Brain microvascular endothelial cell (primary cell): ENCODE data around the gene TIAM2.

Experiments used
- DNase-seq: peaks from one replicate; pipeline ENCODE4 v3.0.0-alpha.2; 2020
- H3K27ac ChIP-seq: fragments of 250-450 bp; sonication (Bioruptor Pico); 2 replicates; pipeline ENCODE4 v1.5.1; 2020; ENCODE audit warnings: mild to moderate bottlenecking, moderate library complexity
- H3K27me3 ChIP-seq: fragments of 250-450 bp; sonication (Bioruptor Pico); replicated peaks from 2 replicates; pipeline ENCODE4 v1.5.1; 2020; ENCODE audit warnings: mild to moderate bottlenecking
- H3K36me3 ChIP-seq: fragments of 250-450 bp; sonication (Bioruptor Pico); replicated peaks from 2 replicates; pipeline ENCODE4 v1.5.1; 2020; ENCODE audit warnings: mild to moderate bottlenecking
- H3K4me3 ChIP-seq: 2 replicates; pipeline ENCODE4 v1.5.1; 2011; ENCODE audit warnings: low read depth, mild to moderate bottlenecking, control low read depth, low read length, moderate library complexity
- CTCF ChIP-seq: IDR thresholded peaks from 2 replicates; pipeline ENCODE4 v1.5.1; 2011; ENCODE audit warnings: low read depth, mild to moderate bottlenecking, moderate library complexity, low read length, control low read depth, inconsistent platforms; ENCODE audit errors: missing control alignments
- in situ Hi-C: cut with HindIII; loops from 2 replicates; pipeline ENCODE4 v1.10.0; 2017; ENCODE audit warnings: low sequenced_read_pairs, low pct_ligation_motif_present

The TIAM2 gene

GRCh38 chr6:155241966-155242365 is 246.9 kb downstream of the TIAM2 start:
- Histone ChIP-seq H3K4me3 (no peak overlapping the region), H3K27me3 (no peaks in the 10 kb centered on the region), H3K27ac (no peak overlapping the region), H3K36me3 (no peaks in the 10 kb centered on the region)
- in situ Hi-C loops: no loop called here
- no peak for DNase-seq
- no peak for TF ChIP-seq CTCF

- Histone ChIP-seq H3K27me3 (no peaks in the 10 kb centered on the region), H3K4me3 (no peak overlapping the region), H3K27ac (no peak overlapping the region), H3K36me3 (no peaks in the 10 kb centered on the region)
- in situ Hi-C loops: no loop called here
- no peak for DNase-seq
- TF ChIP-seq CTCF: no peak
Observed at GRCh38 chr6:155244434-155244833, 249.3 kb downstream of the TIAM2 start.

GRCh38 chr6:155245193-155245592 is 250.1 kb downstream of the TIAM2 start:
- H3K4me3 ChIP-seq: no peak overlapping the region
- no peak for TF ChIP-seq CTCF
- no peak overlapping the region for H3K27ac ChIP-seq
- no peaks in the 10 kb centered on the region for H3K36me3 ChIP-seq
- in situ Hi-C loops: no loop called here
- no peak for DNase-seq
- no peaks in the 10 kb centered on the region for H3K27me3 ChIP-seq

DNA sequence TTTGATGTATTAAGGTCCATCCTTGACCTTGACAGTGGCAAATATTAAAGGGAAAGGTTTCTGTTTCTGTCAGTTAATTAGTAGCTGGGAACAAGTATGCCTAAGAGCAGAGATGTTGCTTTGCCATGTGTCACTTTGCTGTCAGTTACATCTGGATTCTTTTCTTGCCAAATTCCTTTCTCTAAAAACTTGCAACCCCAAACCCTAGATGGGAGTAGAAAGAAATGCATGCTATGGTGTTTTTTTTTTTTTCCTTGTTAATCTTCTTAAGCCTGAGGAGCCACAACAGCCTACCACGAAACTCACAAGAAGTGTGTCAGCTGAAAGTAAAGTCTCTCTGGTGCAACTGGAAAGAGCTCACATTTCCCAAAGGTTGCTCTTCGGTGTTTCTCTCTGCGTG is 250.7 kb downstream of the TIAM2 start:
- in situ Hi-C loops: no loop called here
- no peak for DNase-seq
- H3K27ac ChIP-seq: no peak overlapping the region
- no peak overlapping the region for H3K4me3 ChIP-seq
- H3K36me3 ChIP-seq: no peaks in the 10 kb centered on the region
- no peaks in the 10 kb centered on the region for H3K27me3 ChIP-seq
- TF ChIP-seq CTCF: no peak

- no peak for TF ChIP-seq CTCF
Observed at GRCh38 chr6:155246825-155247224, 251.7 kb downstream of the TIAM2 start.

DNA sequence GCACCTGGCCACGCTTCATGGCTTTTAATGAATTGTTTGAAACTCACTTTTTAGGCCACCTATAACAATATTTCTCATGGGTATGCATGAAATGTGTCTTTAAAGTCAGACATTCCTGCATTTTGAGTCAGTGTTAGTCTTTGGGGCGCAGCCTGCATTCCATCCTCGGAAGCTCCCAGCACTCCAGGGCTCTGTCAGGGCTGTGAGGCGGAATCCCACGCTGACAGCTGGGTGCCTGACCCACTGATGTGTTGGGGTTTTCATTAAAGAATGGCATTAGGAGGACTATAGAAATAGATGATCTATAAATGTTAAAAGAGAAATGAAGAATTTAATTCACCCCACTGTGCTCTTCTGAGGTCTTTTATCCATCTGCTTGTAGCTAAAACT is 252.5 kb downstream of the TIAM2 start:
- peak overlapping the region; percentile 94 for H3K27ac ChIP-seq

More at GRCh38 chr6:155246825-155247224, 251.7 kb downstream of the TIAM2 start:
- Histone ChIP-seq H3K36me3 (no peaks in the 10 kb centered on the region), H3K27ac (peak overlapping the region; percentile 94), H3K27me3 (no peaks in the 10 kb centered on the region), H3K4me3 (no peak overlapping the region)
- no peak for DNase-seq
- in situ Hi-C loops: no loop called here

More for the DNA sequence above, 252.5 kb downstream of the TIAM2 start:
- Histone ChIP-seq H3K36me3 (peaks cover 1% of the 10 kb centered on the region), H3K4me3 (no peak overlapping the region), H3K27me3 (no peaks in the 10 kb centered on the region)
- DNase-seq: peak; percentile 91
- in situ Hi-C loops: no loop called here
- TF ChIP-seq CTCF: no peak
